GM19351 (cell line): ENCODE measurements around the gene RPS2.
"Not testable (repeated sequence)": the region's sequence is repeated elsewhere in the genome, so short reads cannot be mapped to it uniquely, and the experiment has no call there.

Source experiments
- ATAC-seq: cut with Tn5 transposase; IDR thresholded peaks from one replicate; pipeline ENCODE4 v1.9.1; 2021; ENCODE audit warnings: mild to moderate bottlenecking, moderate library complexity; ENCODE audit not compliant: unreplicated experiment

RPS2 gene

DNA sequence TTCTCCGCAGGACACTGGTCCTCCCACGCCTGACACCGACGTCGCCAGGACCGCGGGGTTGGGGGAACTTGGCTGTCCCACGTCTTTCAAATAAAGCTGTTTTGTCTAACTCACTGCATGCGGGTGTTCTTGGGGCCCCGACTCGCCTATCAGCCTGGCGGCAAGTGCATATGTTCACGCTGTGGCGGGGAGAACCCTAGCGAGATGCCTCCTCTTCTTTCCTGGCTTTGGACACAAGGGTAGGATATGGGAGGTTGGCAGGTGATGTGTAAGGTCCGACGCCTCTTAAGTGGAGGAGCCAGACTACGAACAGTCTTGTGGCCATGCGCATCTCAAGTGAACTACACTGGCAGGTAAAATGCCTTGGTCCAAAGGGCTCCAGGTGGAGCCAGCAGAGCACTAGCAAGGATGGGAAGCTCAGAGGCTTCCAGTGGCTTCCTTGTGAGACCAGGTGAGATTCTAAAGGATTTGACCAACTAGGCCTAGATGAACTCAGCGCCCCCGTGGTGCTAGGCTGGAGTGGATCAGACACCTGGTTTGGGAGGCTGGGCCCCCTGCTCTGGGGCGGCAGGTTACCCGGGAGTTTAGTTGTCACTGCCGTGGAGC is 873 bp upstream of the RPS2 start:
- no peak for ATAC-seq

DNA sequence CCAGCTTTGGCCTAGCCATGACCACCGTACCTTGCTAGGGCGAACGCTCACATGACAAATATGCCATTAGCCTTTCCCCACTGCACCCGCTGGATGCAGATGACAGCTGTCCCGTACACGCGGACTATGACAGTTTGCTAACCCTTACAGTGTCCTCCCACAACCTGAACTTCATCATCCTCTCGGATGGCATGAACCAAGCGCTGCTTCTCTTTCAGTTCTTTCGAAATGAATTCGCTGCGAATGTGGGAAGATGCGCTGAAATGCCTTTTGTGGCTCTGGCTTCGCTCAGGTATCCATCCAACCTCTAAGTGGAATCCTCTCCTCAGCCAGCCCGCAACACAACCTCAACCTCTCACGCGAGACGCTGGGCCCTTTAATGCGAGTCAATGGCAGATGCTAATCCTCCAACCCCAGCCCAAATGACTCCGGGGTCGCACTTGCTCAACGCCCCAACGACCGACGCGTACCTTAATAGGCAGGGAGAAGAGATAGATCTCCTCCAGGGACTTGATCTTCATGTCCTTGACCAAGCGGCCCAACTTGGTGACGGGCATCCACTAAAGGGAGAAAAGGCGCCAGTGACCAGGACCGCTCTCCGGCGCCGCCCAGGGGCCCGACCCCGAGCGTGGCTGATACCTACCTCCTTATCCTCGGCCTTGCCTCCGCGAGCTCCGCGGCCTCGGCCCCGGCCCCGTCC is 670 bp downstream of the RPS2 start:
- ATAC-seq: no peak

GRCh38 chr16:1962161-1963153 is 2.2 kb downstream of the RPS2 start:
- not testable (repeated sequence) for ATAC-seq

DNA sequence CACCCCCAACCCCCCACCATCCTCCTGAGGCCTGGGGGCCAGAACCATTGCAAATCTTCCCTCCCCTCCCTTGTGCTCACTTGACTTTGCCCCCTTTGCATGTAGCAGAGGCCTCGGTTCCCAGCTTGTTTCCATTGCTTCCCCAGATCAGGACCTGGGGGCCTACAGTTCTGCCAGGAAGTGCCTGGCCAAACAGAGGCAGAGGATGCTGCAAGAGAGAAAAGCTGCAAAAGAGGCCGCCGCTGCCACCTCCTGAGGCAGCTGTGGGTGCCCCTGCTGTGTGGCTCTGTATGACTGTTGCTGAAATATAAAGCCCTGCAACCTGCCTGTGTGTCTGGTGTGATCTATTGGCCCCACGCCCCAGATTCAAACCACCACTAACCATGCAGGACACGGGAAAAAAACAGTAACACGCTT is 3.0 kb downstream of the RPS2 start:
- ATAC-seq: no peak

- ATAC-seq: no peak
Measured at GRCh38 chr16:1960665-1961630, 3.7 kb downstream of the RPS2 start.

GRCh38 chr16:1959269-1960039 is 5.2 kb downstream of the RPS2 start, which contains the start of gene NDUFB10:
Gene NDUFB10, plus strand, starts transcription at chr16:1959538. Its CDS starts 87 bp downstream, at chr16:1959625.
- peak; percentile 74 for ATAC-seq

DNA sequence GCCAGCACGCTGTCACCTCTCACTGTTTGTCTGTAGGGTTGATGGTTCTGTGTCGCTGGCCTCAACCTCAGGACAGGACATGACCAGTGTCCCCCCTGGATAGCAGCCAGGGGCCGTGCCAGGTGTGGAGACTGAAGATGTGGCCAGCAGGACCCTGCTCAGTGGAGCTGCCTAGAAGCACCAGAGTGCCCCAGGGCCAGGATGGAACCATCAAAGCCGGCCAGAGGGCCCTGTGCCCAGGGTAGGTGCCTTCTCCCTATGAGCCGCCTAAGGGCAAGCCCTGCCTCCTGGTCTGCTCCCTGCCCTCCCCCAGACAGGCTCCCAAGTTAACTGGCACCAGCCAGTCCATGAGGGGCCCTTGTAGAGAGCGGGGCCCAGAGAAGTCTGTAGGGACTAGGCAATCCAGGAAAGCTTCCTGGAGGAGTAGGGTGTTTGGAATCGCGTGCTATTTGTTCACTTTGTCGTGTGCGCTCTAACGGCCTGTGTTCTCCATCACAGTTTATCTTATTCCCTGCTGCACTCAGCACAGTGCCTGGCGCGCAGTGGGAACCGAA is 5.8 kb downstream of the RPS2 start:
- ATAC-seq: peak; percentile 3

DNA sequence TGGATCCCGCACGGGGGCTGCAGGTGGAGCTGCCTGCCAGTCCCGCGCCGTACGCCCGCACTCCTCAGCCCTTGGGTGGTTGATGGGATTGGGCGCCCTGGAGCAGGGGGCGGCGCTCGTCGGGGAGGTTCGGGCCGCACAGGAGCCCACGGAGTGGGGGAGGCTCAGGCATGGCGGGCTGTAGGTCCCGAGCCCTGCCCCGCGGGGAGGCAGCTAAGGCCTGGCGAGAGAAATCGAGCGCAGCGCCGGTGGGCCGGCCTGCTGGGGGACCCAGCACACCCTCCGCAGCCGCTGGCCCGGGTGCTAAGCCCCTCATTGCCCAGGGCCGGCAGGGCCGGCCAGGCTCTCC is 6.5 kb downstream of the RPS2 start:
- not testable (repeated sequence) for ATAC-seq

GRCh38 chr16:1957434-1958142 is 7.0 kb downstream of the RPS2 start:
- not testable (repeated sequence) for ATAC-seq

DNA sequence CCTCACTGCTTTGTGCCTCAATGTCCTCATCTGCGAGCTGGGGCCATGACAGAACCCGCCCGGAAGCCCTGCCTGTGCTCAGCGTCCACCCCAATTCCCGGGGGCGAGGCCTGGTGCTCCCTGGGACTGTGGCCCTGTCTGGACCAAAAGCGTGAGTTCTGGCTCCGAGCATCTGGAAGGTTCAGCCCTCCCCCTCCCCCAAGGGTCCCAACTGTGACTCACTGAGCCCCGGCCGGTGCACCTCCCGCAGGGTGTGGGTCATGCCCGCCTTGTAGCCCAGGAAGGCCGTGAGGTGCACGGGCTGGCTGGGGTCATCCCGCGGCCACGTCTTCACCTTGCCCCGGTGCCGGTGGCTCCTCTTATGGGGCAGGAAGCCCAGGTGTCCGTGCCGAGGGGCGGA is 10.9 kb downstream of the RPS2 start:
- ATAC-seq: no peak

DNA sequence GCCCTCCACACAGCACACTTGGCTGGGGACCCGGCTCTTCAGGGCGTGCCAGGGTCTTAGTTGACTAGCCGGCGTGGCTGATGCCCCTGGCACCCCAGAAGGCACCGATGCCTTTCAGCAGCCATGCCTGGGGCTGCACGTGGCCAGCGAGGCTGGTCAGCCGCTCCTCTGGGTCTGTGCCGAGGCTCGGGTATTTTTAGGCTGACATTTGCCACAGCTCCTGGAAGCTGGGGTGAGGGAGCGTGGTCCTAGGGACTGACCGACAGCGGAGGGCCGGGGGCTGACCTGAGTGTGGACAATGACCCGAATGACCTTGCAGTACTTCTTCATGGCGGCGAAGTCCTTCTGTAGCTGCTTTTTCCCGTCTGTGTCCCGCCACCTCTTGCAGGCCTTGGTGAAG is 14.1 kb downstream of the RPS2 start:
- ATAC-seq: no peak

DNA sequence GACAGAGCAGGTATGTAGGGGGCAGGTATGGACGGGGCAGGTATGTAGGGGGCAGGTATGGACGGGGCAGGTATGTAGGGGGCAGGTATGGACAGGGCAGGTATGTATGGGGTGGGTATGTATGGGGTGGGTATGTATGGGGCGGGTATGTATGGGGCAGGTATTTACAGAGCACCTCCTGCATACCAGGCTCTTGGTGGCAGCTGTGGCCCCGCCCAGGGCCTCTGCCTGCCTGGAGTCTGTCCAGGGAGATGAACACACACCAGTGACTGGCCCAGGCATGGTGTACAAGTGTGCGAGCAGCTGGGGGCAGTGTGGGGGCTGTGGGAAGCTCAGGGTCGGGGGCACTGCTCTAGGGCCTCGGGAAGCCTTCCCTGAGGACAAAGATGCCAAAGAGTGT is 14.6 kb downstream of the RPS2 start:
- ATAC-seq: no peak

- no peak for ATAC-seq
Measured at GRCh38 chr16:1949507-1949906, 15.1 kb downstream of the RPS2 start.

GRCh38 chr16:1947369-1947670 is 17.3 kb downstream of the RPS2 start:
- ATAC-seq: no peak

DNA sequence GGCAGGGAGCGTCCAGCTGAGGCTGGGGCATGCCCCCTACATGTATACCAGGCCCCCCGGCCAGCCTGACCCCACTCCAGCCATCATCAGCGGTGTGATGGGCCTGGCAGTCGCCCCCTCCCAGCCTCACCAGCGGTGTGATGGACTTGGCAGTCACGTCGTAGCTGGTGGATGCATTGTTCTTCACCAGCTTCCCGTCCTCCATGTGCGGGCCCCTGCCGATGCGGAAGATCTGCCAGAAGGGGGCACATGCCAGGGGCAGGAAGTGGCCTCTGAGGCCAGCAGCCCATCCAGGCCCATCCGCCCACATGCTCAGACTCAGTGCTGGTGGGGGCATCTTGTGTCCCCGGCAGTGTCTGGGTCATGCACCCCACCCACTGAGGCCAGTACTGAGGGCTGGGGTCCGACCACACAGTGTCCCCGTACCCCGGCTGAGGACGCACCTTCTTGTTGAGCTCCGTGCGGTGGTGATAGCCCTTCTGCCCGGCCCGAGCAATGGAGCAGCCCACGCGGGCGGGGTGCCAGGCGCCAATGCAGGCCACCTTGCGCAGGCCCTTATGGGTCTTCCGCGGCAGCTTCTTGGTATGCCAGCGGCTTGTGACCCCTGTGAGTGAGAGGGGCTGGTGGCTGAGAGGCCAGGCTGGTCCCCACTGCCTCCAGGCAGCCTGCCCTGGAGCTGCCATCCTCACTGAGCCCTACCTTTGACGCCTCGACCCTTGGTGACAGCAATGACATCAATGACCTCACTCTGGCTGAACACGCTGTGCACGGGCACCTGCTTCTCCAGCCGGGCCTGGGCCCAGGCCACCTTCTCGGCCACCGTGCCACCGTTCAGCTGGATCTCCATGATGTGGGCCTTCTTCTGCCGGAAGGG is 17.9 kb downstream of the RPS2 start:
- no peak for ATAC-seq

GRCh38 chr16:1945559-1946391 is 18.9 kb downstream of the RPS2 start:
- no peak for ATAC-seq

GRCh38 chr16:1944612-1945199 is 19.9 kb downstream of the RPS2 start:
- ATAC-seq: no peak
